GM18861 (cell line): ENCODE data around the gene OSBPL7.
"Not testable (repeated sequence)": the region's sequence is repeated elsewhere in the genome, so short reads cannot be mapped to it uniquely, and the experiment has no call there.

ENCODE experiments used
- ATAC-seq: cut with Tn5 transposase; IDR thresholded peaks from one replicate; pipeline ENCODE4 v1.9.1; 2021; ENCODE audit not compliant: unreplicated experiment

The OSBPL7 gene

DNA sequence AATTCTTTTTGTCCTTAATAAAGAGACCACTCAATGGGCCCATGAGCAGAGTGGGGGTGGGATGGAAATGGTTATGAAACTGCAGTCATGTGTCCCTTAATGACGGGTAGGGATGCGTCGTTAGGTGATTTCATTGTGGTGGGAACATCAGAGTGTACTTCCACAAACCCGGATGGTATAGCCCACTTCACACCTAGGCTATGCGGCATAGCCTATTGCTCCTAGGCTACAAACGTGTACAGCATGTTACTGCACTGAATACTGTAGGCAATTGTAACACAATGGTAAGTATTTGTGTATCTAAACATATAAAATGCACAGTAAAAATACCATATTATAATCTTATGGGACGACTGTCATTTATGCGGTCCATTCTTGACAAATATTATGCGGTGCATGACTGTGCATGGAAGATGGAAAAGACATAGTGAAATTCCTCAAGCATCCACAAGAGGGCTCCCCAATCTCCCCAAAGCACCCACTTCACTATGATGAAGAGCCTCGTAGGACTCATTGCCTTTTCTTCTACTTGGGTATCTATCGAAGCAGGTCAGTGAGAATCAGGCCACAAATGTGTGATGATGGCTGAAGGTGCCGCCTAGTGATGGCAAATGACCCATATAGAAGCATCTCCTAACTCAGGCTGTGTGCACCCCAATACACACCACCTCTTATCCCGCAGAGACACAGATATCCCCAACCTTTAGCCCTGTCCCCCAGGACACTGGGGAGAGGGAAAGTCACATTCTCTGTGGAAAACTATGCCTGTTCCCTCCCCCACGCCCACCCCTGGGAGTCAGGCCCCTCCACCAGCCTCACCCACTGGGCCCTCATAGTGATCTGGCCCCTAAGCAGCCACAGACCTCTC lies 45.0 kb downstream of the OSBPL7 start:
- no peak for ATAC-seq

DNA sequence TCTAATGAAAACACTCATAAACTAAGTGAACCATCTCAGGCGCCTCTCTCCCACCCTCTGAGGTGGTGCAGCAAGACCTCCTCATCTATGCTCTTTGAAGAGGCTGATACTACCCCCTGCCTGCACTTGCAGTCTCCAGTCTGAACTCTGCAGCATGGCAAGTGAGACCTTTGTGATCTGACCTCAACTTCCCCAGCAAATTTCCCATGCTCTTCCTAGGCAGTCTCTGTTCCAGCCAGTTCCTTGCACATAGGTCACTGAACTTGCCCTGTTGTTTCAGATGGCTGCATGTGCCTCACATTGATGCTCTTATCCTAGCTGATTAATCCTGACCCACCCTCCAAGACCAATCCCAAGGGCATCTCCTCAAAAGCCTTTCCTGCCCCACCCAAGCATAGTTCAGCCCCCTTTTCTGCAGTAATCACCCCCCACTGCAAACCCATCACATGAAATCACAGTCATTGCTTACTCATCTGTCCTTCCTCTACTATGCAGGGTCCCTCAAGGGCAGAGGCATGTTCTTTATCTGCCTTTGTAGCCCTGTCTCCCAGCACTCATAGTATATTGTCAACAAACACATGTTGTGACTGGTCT lies 46.5 kb downstream of the OSBPL7 start:
- no peak for ATAC-seq

DNA sequence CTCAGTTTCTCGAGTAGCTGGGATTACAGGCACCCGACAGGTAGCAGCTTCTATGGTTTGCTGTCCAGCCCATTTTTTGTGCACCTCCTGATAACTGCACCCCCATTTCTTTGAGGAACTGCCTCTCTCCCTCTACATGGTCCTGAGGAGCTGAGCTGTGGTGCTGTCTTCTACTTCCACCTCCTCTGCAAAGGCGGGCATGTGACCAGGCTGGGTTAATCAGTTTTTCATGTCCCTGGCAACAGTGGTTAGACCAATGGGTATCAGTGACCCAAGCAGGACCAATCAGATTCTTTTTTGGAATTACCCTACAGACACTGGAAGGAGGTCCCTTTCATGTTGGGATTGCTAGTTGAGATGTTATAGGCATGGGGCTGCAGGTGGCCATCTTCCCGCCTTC lies 47.3 kb downstream of the OSBPL7 start:
- no peak for ATAC-seq

DNA sequence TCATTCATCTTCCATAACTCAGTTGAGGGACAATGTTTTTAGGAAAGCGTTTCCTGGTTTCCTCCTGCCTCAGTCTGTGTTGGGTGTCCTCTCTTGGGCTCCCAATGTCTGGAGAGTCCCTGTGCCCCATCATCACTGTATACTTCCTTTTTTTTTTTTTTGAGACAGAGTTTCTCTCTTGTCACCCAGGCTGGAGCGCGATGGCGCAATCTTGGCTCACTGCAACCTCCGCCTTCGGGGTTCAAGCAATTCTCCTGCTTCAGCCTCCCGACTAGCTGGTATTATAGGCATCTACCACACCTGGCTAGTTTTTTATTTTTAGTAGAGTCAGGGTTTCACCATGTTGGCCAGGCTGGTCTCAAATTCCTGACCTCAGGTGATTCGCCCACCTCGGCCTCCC lies 47.9 kb downstream of the OSBPL7 start:
- ATAC-seq = not testable (repeated sequence)

DNA sequence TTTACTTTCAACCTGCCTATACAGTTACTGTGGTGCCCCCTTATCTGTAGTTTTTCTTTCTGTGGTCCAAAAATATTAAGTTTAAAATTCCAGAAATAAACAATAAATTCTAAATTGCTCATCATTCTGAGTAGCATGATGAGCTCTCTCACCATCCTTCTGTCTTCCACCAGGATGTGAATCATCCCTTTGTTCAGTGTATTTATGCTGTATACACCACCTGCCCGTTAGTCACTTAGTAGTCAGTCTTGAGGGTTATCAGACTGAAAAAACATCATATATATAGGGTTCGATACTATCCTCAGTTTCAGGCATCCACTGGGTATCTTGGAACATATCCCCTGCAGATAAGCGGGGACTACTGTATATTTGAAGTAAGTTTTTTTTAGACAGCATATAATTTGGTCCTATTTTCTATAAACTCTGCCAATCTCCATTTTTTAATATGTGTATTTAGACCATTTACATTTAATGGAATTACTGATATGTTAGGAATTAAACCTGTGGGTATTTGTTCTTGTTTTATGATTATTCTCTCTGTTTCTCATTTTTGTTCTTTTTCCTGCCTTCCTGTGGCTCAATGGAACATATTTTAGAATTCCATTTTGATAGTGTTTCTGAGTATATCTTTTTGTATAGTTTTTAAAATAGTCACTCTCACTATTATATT lies 57.5 kb downstream of the OSBPL7 start:
- ATAC-seq = no peak

DNA sequence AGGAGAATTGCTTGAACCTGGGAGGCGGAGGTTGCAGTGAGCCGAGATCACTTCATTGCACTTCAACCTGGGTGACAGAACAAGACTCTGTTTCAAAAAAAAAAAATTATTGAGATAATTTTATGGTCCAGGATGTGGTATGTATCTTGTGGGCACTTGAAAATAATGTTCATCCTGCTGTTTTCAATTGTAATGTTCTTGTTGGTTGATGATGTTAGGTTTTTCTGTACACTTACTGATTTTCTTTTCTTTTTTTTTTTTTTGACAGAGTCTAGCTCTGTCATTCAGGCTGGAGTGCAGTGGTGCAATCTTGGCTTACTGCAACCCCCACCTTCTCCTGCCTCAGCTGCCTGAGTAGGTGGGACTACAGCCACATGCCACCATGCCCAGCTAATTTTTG lies 58.9 kb downstream of the OSBPL7 start:
- ATAC-seq = no peak

DNA sequence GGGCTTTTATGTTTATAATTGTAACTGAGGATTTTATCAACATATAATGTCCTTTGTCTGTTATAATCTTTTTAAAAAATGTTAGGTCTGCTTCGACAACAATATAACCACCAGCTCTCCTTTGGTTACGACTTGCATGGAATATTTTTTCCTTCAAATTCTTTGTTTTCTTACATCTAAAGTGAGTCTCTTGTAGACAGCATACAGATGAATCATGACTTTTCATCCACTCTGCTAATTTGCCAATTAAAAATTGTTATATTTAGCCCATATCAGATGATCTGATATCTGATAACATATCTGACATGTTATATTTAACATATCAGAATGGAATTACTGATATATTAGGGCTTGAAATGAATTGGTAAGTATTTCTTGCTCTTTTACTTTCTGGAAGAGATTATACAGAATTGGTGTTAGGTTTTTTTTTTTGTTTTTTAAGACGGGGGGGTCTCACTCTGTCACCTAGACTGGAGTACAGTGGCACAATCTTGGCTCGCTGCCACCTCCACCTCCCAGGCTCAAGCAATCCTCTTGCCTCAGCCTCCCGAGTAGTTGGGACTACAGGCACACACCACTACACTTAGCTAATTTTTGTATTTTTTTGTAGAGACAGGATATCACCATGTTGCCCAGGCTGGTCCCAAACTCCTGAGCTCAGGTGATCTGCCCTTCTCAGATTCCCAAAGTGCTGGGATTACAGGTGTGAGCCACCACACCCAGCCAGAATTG lies 61.0 kb downstream of the OSBPL7 start:
- no peak for ATAC-seq

DNA sequence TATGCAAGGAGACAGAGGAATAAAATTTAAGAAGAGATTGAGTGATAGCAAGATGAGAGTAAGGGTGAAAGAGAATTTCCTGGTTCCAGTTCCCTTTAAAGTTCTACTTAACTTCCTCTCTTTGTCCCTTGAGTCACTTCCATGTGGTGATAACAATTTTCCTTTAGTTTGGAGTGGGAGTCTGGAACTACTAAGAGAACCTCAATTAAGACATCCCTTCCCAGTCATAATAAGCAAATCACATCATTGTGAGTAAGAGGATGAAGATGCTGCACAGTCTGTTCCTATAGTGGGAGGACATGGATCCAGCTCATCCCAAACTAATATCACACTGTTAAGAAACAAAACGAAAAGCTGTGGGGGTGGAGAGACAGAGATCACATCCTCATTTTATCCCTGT lies 64.2 kb downstream of the OSBPL7 start:
- ATAC-seq = no peak
